Neural progenitor cell (in vitro differentiated cells): ENCODE results near the gene CFAP157.

ENCODE experiments used
- CTCF ChIP-seq: fragments of 200-600 bp; sonication (generic); IDR thresholded peaks from 2 replicates; pipeline ENCODE4 v1.5.1; 2017; ENCODE audit warnings: antibody characterized with exemption, mild to moderate bottlenecking
- EZH2 ChIP-seq: fragments of 200-600 bp; sonication (generic); IDR thresholded peaks from 2 replicates; pipeline ENCODE4 v1.6.1; 2017; ENCODE audit warnings: antibody characterized with exemption, mild to moderate bottlenecking, moderate library complexity

GRCh38 chr9:127703289-127703946 lies 3.4 kb upstream of the CFAP157 start:
- TF ChIP-seq EZH2 (no peak), CTCF (no peak)
